ENCODE results near the gene TMEM260. TPM values are rescaled to one million over a fixed set of nuclear protein-coding genes. Genes with fewer than 3 reads are reported as not detected.

TMEM260 gene
- total RNA-seq, 1 experiment from 2014 or later: 20.0 TPM

DNA sequence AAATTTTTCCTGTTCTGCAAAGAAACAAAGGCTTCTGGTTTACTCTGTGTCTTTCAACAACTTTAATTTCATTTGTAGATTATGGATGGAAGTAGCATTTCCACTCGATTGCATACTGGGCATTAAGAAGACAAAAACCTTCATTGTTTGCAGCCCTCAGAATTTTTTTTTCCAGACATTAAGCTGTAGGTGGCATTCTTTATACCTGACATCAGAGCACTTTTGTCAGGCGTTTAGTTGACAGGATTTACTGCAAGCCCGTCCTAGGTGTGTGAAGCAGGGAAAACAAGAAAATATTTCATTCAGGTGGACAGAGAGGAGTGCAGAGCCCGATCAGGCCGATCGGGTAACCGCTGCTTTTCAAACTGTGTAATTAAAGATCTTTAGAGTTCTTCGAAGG is 107.5 kb downstream of the TMEM260 start:
- Histone ChIP-seq H3K27ac (ENCODE audit: insufficient read length, low read depth, low read length) (no peak overlapping the region), H4K20me1 (ENCODE audit: control insufficient read depth, insufficient read depth, insufficient read length) (no peaks in the 10 kb centered on the region), H3K79me2 (ENCODE audit: insufficient read depth, low read length) (no peaks in the 10 kb centered on the region), H3K27me3 (ENCODE audit: insufficient read depth, low read length) (no peaks in the 10 kb centered on the region), H2BK120ac (ENCODE audit: low read depth, low read length, poor library complexity, severe bottlenecking) (no peak overlapping the region), H3K79me1 (ENCODE audit: insufficient read depth, low read depth, low read length, poor library complexity, severe bottlenecking) (no peaks in the 10 kb centered on the region), H3K23ac (ENCODE audit: insufficient read length, low read depth, low read length) (no peak overlapping the region), H3K4me1 (ENCODE audit: insufficient read depth, low read length) (0 out of 2 replicates have a peak, but pooled peaks cover 4% of the 10 kb centered on the region), H3K23me2 (ENCODE audit: insufficient read length, low read depth, low read length, poor library complexity, severe bottlenecking) (no peaks in the 10 kb centered on the region), H3K56ac (ENCODE audit: insufficient read length, low read depth, low read length) (no peak overlapping the region), H2AFZ (ENCODE audit: low read length) (no peak overlapping the region), H2AK5ac (ENCODE audit: insufficient read length, low read length) (no peak overlapping the region), H4K8ac (replicated peaks; ENCODE audit: insufficient read length, low read depth, low read length) (no peak overlapping the region), H3T11ph (ENCODE audit: low read length) (no peak overlapping the region), H3K14ac (ENCODE audit: insufficient read depth, low read length) (no peak overlapping the region), H3K4ac (ENCODE audit: low read depth, low read length) (no peak overlapping the region), H2BK15ac (ENCODE audit: low read depth, low read length) (no peak overlapping the region), H3K9me3 (ENCODE audit: control insufficient read depth, low read depth, low read length) (no peaks in the 10 kb centered on the region), H3K4me2 (ENCODE audit: insufficient read depth, insufficient read length, low read length) (no peak overlapping the region), H2BK20ac (ENCODE audit: low read depth, low read length, poor library complexity, severe bottlenecking) (no peak overlapping the region), H2BK12ac (ENCODE audit: insufficient read length, low read depth, low read length) (no peak overlapping the region), H4K5ac (ENCODE audit: insufficient read length, low read depth, low read length) (no peak overlapping the region), H3K9ac (ENCODE audit: extremely low read depth, insufficient read length, low read length) (no peak overlapping the region), H2BK5ac (ENCODE audit: insufficient read length, low read length) (no peak overlapping the region), H4K91ac (ENCODE audit: insufficient read length, low read depth, low read length) (no peak overlapping the region), H3K18ac (ENCODE audit: insufficient read length, low read depth, low read length) (no peak overlapping the region)
- no CpG with 5 or more reads among the region's 8 CpGs for WGBS (ENCODE audit: extremely low coverage, insufficient read length, low lambda C conversion rate)
- no peak overlapping the region for H3K27ac Mint-ChIP-seq
- peaks cover 0 to 5% of the 10 kb centered on the region in 2 experiments; a peak in 2 of 5 replicates for H3K9me3 Mint-ChIP-seq
- H3K4me3 Mint-ChIP-seq: no peak overlapping the region
- H3K27me3 Mint-ChIP-seq (ENCODE audit: low read depth): no peaks in the 10 kb centered on the region; the same call in 1 of the 2 replicates
- no peak for DNase-seq
- peaks cover 33% of the 10 kb centered on the region in 2 experiments for H3K4me1 Mint-ChIP-seq
- no peaks in the 10 kb centered on the region for H3K36me3 Mint-ChIP-seq (ENCODE audit: insufficient read depth in 1 of 3, low read depth in 3 of 3)
- TF ChIP-seq, protein P1, sequence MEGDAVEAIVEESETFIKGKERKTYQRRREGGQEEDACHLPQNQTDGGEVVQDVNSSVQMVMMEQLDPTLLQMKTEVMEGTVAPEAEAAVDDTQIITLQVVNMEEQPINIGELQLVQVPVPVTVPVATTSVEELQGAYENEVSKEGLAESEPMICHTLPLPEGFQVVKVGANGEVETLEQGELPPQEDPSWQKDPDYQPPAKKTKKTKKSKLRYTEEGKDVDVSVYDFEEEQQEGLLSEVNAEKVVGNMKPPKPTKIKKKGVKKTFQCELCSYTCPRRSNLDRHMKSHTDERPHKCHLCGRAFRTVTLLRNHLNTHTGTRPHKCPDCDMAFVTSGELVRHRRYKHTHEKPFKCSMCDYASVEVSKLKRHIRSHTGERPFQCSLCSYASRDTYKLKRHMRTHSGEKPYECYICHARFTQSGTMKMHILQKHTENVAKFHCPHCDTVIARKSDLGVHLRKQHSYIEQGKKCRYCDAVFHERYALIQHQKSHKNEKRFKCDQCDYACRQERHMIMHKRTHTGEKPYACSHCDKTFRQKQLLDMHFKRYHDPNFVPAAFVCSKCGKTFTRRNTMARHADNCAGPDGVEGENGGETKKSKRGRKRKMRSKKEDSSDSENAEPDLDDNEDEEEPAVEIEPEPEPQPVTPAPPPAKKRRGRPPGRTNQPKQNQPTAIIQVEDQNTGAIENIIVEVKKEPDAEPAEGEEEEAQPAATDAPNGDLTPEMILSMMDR (conservative IDR thresholded peaks at IDR 0.05): no peak

Measured in H9 (cell line).